ENCODE results near the gene COQ8A.

- TF ChIP-seq, protein P1, sequence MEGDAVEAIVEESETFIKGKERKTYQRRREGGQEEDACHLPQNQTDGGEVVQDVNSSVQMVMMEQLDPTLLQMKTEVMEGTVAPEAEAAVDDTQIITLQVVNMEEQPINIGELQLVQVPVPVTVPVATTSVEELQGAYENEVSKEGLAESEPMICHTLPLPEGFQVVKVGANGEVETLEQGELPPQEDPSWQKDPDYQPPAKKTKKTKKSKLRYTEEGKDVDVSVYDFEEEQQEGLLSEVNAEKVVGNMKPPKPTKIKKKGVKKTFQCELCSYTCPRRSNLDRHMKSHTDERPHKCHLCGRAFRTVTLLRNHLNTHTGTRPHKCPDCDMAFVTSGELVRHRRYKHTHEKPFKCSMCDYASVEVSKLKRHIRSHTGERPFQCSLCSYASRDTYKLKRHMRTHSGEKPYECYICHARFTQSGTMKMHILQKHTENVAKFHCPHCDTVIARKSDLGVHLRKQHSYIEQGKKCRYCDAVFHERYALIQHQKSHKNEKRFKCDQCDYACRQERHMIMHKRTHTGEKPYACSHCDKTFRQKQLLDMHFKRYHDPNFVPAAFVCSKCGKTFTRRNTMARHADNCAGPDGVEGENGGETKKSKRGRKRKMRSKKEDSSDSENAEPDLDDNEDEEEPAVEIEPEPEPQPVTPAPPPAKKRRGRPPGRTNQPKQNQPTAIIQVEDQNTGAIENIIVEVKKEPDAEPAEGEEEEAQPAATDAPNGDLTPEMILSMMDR (IDR thresholded peaks at IDR 0.05; ENCODE audit: insufficient read depth, low read length), result no peak
- TF ChIP-seq POLR2AphosphoS5 (IDR thresholded peaks at IDR 0.05; ENCODE audit: low read depth), result no peak
Measured at GRCh38 chr1:226915672-226915995, 24.5 kb upstream of the COQ8A start.
